ENCODE measurements around the gene CIITA. TPM values are rescaled to one million over a fixed set of nuclear protein-coding genes. Genes with fewer than 3 reads are reported as not detected.

Gene CIITA
- total and polyA plus RNA-seq, 10 of the 15 experiments (the other 5 are each of a cell fraction or from before 2014, with no cell fraction given), result 11.5 to 145 (median 49.7) TPM

DNA sequence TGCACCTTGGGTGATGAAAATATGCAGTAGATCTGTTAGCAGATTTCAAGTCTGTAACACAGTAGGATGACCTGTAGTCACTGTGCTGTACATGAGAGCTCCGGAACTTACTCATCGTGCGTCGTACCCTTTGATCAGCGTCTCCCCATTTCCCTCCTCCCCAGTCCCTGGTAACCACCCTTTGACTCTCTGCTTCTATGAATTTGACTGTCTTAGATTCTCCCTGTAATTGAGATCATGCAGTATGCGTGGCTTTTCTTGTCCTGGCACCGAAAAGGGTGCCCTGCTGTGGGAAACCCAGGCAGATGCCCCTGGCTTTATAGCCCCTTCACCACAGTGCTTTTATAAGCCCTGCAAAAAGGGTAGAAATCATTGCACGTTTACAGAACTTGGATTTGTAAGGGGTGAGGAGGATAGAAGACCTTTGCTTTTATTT lies 87.9 kb downstream of the CIITA start (continued):
- TF ChIP-seq, protein P1, sequence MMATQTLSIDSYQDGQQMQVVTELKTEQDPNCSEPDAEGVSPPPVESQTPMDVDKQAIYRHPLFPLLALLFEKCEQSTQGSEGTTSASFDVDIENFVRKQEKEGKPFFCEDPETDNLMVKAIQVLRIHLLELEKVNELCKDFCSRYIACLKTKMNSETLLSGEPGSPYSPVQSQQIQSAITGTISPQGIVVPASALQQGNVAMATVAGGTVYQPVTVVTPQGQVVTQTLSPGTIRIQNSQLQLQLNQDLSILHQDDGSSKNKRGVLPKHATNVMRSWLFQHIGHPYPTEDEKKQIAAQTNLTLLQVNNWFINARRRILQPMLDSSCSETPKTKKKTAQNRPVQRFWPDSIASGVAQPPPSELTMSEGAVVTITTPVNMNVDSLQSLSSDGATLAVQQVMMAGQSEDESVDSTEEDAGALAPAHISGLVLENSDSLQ (IDR thresholded peaks at IDR 0.05), result no peak
- TF ChIP-seq KAT2A (conservative IDR thresholded peaks at IDR 0.05; ENCODE audit: control insufficient read depth, low read depth, low read length) (no peak), ZZZ3 (IDR thresholded peaks at IDR 0.05; ENCODE audit: control insufficient read depth, insufficient read length, low read depth) (no peak), BRCA1 (IDR thresholded peaks at IDR 0.05; ENCODE audit: low read depth, low read length) (no peak), CEBPB (IDR thresholded peaks at IDR 0.05; ENCODE audit: borderline replicate concordance in 1 of 2, low read depth in 2 of 2, low read length in 2 of 2) (0 out of 4 replicates have a peak, but pooled peaks of 1 of the 2 experiments have one; percentile 18), NRF1 (conservative IDR thresholded peaks at IDR 0.05; ENCODE audit: low read depth, low read length) (no peak), NR2F1 (conservative IDR thresholded peaks at IDR 0.05) (peak; percentile 72), POU2F2 (IDR thresholded peaks at IDR 0.05; ENCODE audit: borderline replicate concordance, low read depth, low read length) (peak; percentile 93; the same call in 2 of the 3 replicates), KLF5 (IDR thresholded peaks at IDR 0.05; ENCODE audit: partially characterized antibody) (peak; percentile 39), MEF2B (IDR thresholded peaks at IDR 0.05; ENCODE audit: partially characterized antibody, poor library complexity, severe bottlenecking) (no peak), CBX3 (IDR thresholded peaks at IDR 0.05; ENCODE audit: borderline replicate concordance, low read depth) (no peak), ZNF622 (IDR thresholded peaks at IDR 0.05) (no peak)
- TF ChIP-seq, protein P2, sequence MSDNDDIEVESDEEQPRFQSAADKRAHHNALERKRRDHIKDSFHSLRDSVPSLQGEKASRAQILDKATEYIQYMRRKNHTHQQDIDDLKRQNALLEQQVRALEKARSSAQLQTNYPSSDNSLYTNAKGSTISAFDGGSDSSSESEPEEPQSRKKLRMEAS (IDR thresholded peaks at IDR 0.05; ENCODE audit: low read depth, low read length), result no peak
- TF ChIP-seq, protein P3, sequence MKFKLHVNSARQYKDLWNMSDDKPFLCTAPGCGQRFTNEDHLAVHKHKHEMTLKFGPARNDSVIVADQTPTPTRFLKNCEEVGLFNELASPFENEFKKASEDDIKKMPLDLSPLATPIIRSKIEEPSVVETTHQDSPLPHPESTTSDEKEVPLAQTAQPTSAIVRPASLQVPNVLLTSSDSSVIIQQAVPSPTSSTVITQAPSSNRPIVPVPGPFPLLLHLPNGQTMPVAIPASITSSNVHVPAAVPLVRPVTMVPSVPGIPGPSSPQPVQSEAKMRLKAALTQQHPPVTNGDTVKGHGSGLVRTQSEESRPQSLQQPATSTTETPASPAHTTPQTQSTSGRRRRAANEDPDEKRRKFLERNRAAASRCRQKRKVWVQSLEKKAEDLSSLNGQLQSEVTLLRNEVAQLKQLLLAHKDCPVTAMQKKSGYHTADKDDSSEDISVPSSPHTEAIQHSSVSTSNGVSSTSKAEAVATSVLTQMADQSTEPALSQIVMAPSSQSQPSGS (IDR thresholded peaks at IDR 0.05; ENCODE audit: low read length), result peak; percentile 18; the same call in 1 of the 2 replicates
- TF ChIP-seq, protein P4, sequence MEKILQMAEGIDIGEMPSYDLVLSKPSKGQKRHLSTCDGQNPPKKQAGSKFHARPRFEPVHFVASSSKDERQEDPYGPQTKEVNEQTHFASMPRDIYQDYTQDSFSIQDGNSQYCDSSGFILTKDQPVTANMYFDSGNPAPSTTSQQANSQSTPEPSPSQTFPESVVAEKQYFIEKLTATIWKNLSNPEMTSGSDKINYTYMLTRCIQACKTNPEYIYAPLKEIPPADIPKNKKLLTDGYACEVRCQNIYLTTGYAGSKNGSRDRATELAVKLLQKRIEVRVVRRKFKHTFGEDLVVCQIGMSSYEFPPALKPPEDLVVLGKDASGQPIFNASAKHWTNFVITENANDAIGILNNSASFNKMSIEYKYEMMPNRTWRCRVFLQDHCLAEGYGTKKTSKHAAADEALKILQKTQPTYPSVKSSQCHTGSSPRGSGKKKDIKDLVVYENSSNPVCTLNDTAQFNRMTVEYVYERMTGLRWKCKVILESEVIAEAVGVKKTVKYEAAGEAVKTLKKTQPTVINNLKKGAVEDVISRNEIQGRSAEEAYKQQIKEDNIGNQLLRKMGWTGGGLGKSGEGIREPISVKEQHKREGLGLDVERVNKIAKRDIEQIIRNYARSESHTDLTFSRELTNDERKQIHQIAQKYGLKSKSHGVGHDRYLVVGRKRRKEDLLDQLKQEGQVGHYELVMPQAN (conservative IDR thresholded peaks at IDR 0.05), result no peak
- TF ChIP-seq, protein P5, sequence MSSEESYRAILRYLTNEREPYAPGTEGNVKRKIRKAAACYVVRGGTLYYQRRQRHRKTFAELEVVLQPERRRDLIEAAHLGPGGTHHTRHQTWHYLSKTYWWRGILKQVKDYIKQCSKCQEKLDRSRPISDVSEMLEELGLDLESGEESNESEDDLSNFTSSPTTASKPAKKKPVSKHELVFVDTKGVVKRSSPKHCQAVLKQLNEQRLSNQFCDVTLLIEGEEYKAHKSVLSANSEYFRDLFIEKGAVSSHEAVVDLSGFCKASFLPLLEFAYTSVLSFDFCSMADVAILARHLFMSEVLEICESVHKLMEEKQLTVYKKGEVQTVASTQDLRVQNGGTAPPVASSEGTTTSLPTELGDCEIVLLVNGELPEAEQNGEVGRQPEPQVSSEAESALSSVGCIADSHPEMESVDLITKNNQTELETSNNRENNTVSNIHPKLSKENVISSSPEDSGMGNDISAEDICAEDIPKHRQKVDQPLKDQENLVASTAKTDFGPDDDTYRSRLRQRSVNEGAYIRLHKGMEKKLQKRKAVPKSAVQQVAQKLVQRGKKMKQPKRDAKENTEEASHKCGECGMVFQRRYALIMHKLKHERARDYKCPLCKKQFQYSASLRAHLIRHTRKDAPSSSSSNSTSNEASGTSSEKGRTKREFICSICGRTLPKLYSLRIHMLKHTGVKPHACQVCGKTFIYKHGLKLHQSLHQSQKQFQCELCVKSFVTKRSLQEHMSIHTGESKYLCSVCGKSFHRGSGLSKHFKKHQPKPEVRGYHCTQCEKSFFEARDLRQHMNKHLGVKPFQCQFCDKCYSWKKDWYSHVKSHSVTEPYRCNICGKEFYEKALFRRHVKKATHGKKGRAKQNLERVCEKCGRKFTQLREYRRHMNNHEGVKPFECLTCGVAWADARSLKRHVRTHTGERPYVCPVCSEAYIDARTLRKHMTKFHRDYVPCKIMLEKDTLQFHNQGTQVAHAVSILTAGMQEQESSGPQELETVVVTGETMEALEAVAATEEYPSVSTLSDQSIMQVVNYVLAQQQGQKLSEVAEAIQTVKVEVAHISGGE (CRISPR knock-in tag; IDR thresholded peaks at IDR 0.05), result no peak
